Panc1 (cell line): ENCODE measurements around the gene ATG13.

Source experiments
- CTCF ChIP-seq: fragments of 450-650 bp; IDR thresholded peaks from 2 replicates; pipeline ENCODE4 v1.5.1; 2017; ENCODE audit warnings: mild to moderate bottlenecking
- POLR2AphosphoS5 ChIP-seq: IDR thresholded peaks from 2 replicates; pipeline ENCODE4 v1.6.1; 2012; ENCODE audit warnings: mild to moderate bottlenecking, low read depth, low read length, moderate library complexity

GRCh38 chr11:46675949-46676348 lies 58.6 kb downstream of the ATG13 start:
- TF ChIP-seq CTCF (no peak), POLR2AphosphoS5 (no peak)
